SK-N-SH (cell line): ENCODE measurements around the gene CUEDC2. TPM values are rescaled to one million over a fixed set of nuclear protein-coding genes. Genes with fewer than 3 reads are reported as not detected.

Experiments used
- CTCF ChIA-PET: fragments of 300-600, 350-600 bp; formaldehyde crosslinking; extraction: SDS; loops from one replicate; lab custom pipeline; 2021; lab: Yijun Ruan, JAX
- POLR2A ChIA-PET: fragments of 350-600 bp; sonication (Branson Sonifier 250); formaldehyde crosslinking; extraction: SDS; loops from one replicate; lab custom pipeline; 2020; ENCODE audit warnings: antibody characterized with exemption, inconsistent platforms; lab: Yijun Ruan, JAX
- DNase-seq: peaks from one replicate; pipeline ENCODE4 v3.0.0; 2012
- H2AFZ ChIP-seq: fragments of 200-600 bp; sonication (generic); 2 replicates; pipeline ENCODE4 v1.8.1; 2016; ENCODE audit warnings: antibody characterized with exemption, mild to moderate bottlenecking, low read depth
- H3F3A ChIP-seq: fragments of 200-600 bp; sonication (generic); replicated peaks from 2 replicates; pipeline ENCODE3; 2016; ENCODE audit warnings: antibody characterized with exemption, mild to moderate bottlenecking; ENCODE audit not compliant: insufficient read depth
- H3K27ac ChIP-seq, 2 experiments: fragments of 200-500 bp in 1 of 2; fragments of 200-600 bp in 1 of 2; sonication (Bioruptor generic) in 1 of 2; sonication (generic), shearing (Covaris generic) in 1 of 2; 2 replicates each; pipeline versions ENCODE4 v1.5.1 to v1.6.1; 2014 to 2016; ENCODE audit warnings: low read depth in 2 of 2, inconsistent platforms in 1 of 2, low read length in 1 of 2, mild to moderate bottlenecking in 1 of 2, mixed read lengths in 1 of 2
- H3K27me3 ChIP-seq: fragments of 200-600 bp; sonication (generic), shearing (Covaris generic); 2 replicates; pipeline ENCODE4 v1.6.1; 2016; ENCODE audit warnings: mixed run types; ENCODE audit not compliant: insufficient read depth
- H3K36me3 ChIP-seq, 2 experiments: fragments of 200-500 bp in 1 of 2; fragments of 200-600 bp in 1 of 2; sonication (Bioruptor generic) in 1 of 2; sonication (generic) in 1 of 2; replicated peaks in 1 of 2; 2 replicates each; pipeline versions ENCODE3 to v1.5.1; 2014 to 2016; ENCODE audit warnings: low read length in 1 of 2, mild to moderate bottlenecking in 1 of 2; ENCODE audit not compliant: insufficient read depth in 2 of 2, control insufficient read depth in 1 of 2
- H3K4me1 ChIP-seq, 2 experiments: fragments of 200-500 bp in 1 of 2; fragments of 200-600 bp in 1 of 2; sonication (Bioruptor generic) in 1 of 2; sonication (generic), shearing (Covaris generic) in 1 of 2; 2 replicates each; pipeline versions ENCODE4 v1.5.1 to v1.6.1; 2014 to 2016; ENCODE audit warnings: low read depth in 1 of 2, low read length in 1 of 2, mixed run types in 1 of 2; ENCODE audit not compliant: insufficient read depth in 2 of 2, control insufficient read depth in 1 of 2
- H3K4me2 ChIP-seq: fragments of 200-600 bp; sonication (generic), shearing (Covaris generic); 2 replicates; pipeline ENCODE4 v1.6.1; 2017; ENCODE audit warnings: mixed run types
- H3K4me3 ChIP-seq, 2 experiments: fragments of 200-500 bp in 1 of 2; fragments of 200-600 bp in 1 of 2; sonication (Bioruptor generic) in 1 of 2; sonication (generic), shearing (Covaris generic) in 1 of 2; 2 replicates each; pipeline versions ENCODE4 v1.5.1 to v1.8.1; 2014 to 2016; ENCODE audit warnings: low read depth in 2 of 2, inconsistent platforms in 1 of 2, low read length in 1 of 2, mild to moderate bottlenecking in 1 of 2, mixed read lengths in 1 of 2, moderate library complexity in 1 of 2
- H3K79me2 ChIP-seq: fragments of 200-600 bp; sonication (generic); 2 replicates; pipeline ENCODE4 v1.8.1; 2017; ENCODE audit warnings: mild to moderate bottlenecking; ENCODE audit not compliant: insufficient read depth
- H3K9ac ChIP-seq: fragments of 200-600 bp; sonication (generic); 2 replicates; pipeline ENCODE4 v1.6.1; 2017; ENCODE audit warnings: mixed run types
- H3K9me2 ChIP-seq: fragments of 200-600 bp; sonication (generic); 2 replicates; pipeline ENCODE4 v1.6.1; 2017; ENCODE audit warnings: mixed run types
- H3K9me3 ChIP-seq: fragments of 200-600 bp; sonication (generic); 2 replicates; pipeline ENCODE4 v1.6.1; 2017; ENCODE audit warnings: mixed run types, mild to moderate bottlenecking, moderate library complexity
- H4K20me1 ChIP-seq: fragments of 200-600 bp; sonication (generic); 2 replicates; pipeline ENCODE4 v1.6.1; 2017; ENCODE audit warnings: mild to moderate bottlenecking, mixed run types; ENCODE audit not compliant: insufficient read depth
- CHD2 ChIP-seq: fragments of 150-350 bp; IDR thresholded peaks from 2 replicates; pipeline ENCODE4 v1.6.1; 2018; ENCODE audit warnings: low read length; ENCODE audit not compliant: partially characterized antibody
- ELF1 ChIP-seq: IDR thresholded peaks from 2 replicates; pipeline ENCODE4 v1.4.0; 2012
- EP300 ChIP-seq, 2 experiments: IDR thresholded peaks; 2 replicates each; pipeline versions ENCODE4 v1.4.0 to v1.6.1; 2012; ENCODE audit warnings: borderline replicate concordance in 1 of 2, low read depth in 1 of 2, low read length in 1 of 2
- EZH2phosphoT487 ChIP-seq: fragments of 200-600 bp; sonication (generic); IDR thresholded peaks from 2 replicates; pipeline ENCODE4 v1.6.1; 2017; ENCODE audit warnings: low read depth, mixed run types, mild to moderate bottlenecking, antibody characterized with exemption, moderate library complexity, borderline replicate concordance
- FOSL2 ChIP-seq: IDR thresholded peaks from 2 replicates; pipeline ENCODE4 v1.4.0; 2012; ENCODE audit warnings: low read depth, mild to moderate bottlenecking, moderate library complexity, borderline replicate concordance
- FOXJ3 ChIP-seq: sonication (generic); formaldehyde crosslinking; IDR thresholded peaks from 2 replicates; pipeline ENCODE4 v1.5.1; 2020; ENCODE audit warnings: mild to moderate bottlenecking, missing genetic modification reagents
- JUND ChIP-seq: IDR thresholded peaks from 2 replicates; pipeline ENCODE4 v1.4.0; 2012
- MAX ChIP-seq: IDR thresholded peaks from 2 replicates; pipeline ENCODE4 v1.4.0; 2012; ENCODE audit warnings: low read depth
- MEF2A ChIP-seq: IDR thresholded peaks from 2 replicates; pipeline ENCODE4 v1.4.0; 2012; ENCODE audit warnings: low read depth, borderline replicate concordance
- MXI1 ChIP-seq: IDR thresholded peaks from 2 replicates; pipeline ENCODE4 v1.6.1; 2012; ENCODE audit warnings: mild to moderate bottlenecking, low read depth, low read length, improper control_type of control experiment
- POLR2AphosphoS5 ChIP-seq: IDR thresholded peaks from 2 replicates; pipeline ENCODE4 v1.6.1; 2012; ENCODE audit warnings: low read depth, low read length
- RCOR1 ChIP-seq: fragments of 150-350 bp; IDR thresholded peaks from 2 replicates; pipeline ENCODE4 v1.6.1; 2017; ENCODE audit warnings: antibody characterized with exemption, low read length
- RXRA ChIP-seq: IDR thresholded peaks from 2 replicates; pipeline ENCODE4 v1.4.0; 2012; ENCODE audit warnings: low read depth, mild to moderate bottlenecking, borderline replicate concordance
- SMC3 ChIP-seq: IDR thresholded peaks from 2 replicates; pipeline ENCODE4 v1.6.1; 2012; ENCODE audit warnings: low read depth, low read length, improper control_type of control experiment
- TEAD4 ChIP-seq: IDR thresholded peaks from 2 replicates; pipeline ENCODE4 v1.4.0; 2012; ENCODE audit warnings: mild to moderate bottlenecking, borderline replicate concordance; ENCODE audit not compliant: insufficient read depth
- USF2 ChIP-seq: fragments of 150-350 bp; IDR thresholded peaks from 2 replicates; pipeline ENCODE4 v1.6.1; 2017; ENCODE audit warnings: antibody characterized with exemption, low read length, low read depth, borderline replicate concordance
- YY1 ChIP-seq: IDR thresholded peaks from 2 replicates; pipeline ENCODE4 v1.4.0; 2012; ENCODE audit warnings: low read depth, mild to moderate bottlenecking
- WGBS: methylation state at CpG from one replicate; pipeline ENCODE4 v1.1.6; 2017; ENCODE audit warnings: low lambda C conversion rate; 5-methylcytosine and 5-hydroxymethylcytosine counted together
- polyA plus RNA-seq, 3 experiments: library from polyadenylated mRNA; depleted of rRNA; stranded (reverse); fragments of >200 nt; gene quantifications; 2 replicates each; pipeline ENCODE4 v1.2.3, GENCODE V29; 2012
- TF ChIP-seq, protein P1 (sequence below): fragments of 150-350 bp; IDR thresholded peaks from 2 replicates; pipeline ENCODE4 v1.6.1; 2016; ENCODE audit warnings: mild to moderate bottlenecking, low read depth, low read length

Gene CUEDC2
- polyA plus RNA-seq, 1 of the 3 experiments (the other 2 are of a cell fraction) = 162 TPM

DNA sequence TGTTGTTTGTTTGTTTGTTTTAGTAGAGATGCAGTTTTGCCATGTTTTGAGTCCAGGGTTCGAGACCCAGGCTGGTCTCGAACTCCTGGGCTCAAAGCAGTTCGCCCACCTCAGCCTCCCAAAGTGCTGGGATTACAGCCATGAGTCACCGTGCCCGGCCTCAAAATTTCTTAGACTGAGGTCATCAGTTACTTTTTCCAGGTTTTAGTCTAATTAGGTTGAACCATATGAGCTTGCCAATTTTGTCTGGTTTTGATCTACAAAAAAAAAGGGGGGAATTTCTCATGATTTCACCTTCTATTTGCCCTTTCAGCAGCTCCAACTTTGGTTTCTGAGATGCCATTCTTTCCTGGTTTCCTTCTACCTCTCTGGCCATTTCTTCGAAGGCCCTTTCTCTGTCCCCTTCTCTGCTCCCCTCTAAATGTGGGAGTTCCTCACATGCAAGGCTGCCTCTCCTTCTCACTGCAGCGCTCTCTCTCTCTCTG lies 5.5 kb downstream of the CUEDC2 start:
- DNase-seq = no peak
- Histone ChIP-seq H3K4me3 (no peak overlapping the region), H3K9me3 (no peaks in the 10 kb centered on the region), H3K27ac (no peak overlapping the region), H3K79me2 (peaks cover 9% of the 10 kb centered on the region), H3F3A (peaks cover 8% of the 10 kb centered on the region), H3K4me1 (peaks cover 0 to 20% of the 10 kb centered on the region in 2 experiments; a peak in 2 of 4 replicates), H3K27me3 (no peaks in the 10 kb centered on the region), H3K36me3 (peaks cover 3 to 21% of the 10 kb centered on the region in 2 experiments), H3K9ac (no peak overlapping the region), H3K9me2 (no peaks in the 10 kb centered on the region), H2AFZ (no peak overlapping the region), H4K20me1 (no peaks in the 10 kb centered on the region), H3K4me2 (no peak overlapping the region)
- no peak for TF ChIP-seq RCOR1
- TF ChIP-seq FOSL2 = peak; percentile 28; the same call in 1 of the 2 replicates
- CTCF ChIA-PET = interaction anchor here (1.8 to 18.3 kb wide), 3 partner anchors 27 to 196 kb away, joined by 9 to 359 read pairs (median 57); partner anchors contain the start of gene NFKB2
- 63% methylated on average over 7 of the region's 7 CpGs for WGBS
- POLR2A ChIA-PET = no interaction called here

GRCh38 chr10:102425444-102425843 lies 6.9 kb downstream of the CUEDC2 start:
- H3K9me3 ChIP-seq = no peaks in the 10 kb centered on the region
- H3K9ac ChIP-seq = no peak overlapping the region
- no peak overlapping the region for H3K27ac ChIP-seq
- ChIA-PET CTCF (interaction anchor here (1.8 to 18.3 kb wide), 4 partner anchors 25 to 195 kb away, joined by 9 to 359 read pairs (median 39); partner anchors contain the start of gene NFKB2), POLR2A (no interaction called here)
- H2AFZ ChIP-seq = no peak overlapping the region
- peaks cover 11% of the 10 kb centered on the region for H3F3A ChIP-seq
- no peak for TF ChIP-seq ELF1
- TF ChIP-seq EP300 (IDR thresholded peaks at IDR 0.05; ENCODE audit: borderline replicate concordance in 1 of 2, low read depth in 1 of 2, low read length in 1 of 2) = no peak
- TF ChIP-seq CHD2 = no peak
- peaks cover 0 to 16% of the 10 kb centered on the region in 2 experiments; a peak in 2 of 4 replicates for H3K4me1 ChIP-seq
- H4K20me1 ChIP-seq = no peaks in the 10 kb centered on the region
- no peaks in the 10 kb centered on the region for H3K9me2 ChIP-seq
- no peak overlapping the region for H3K4me2 ChIP-seq
- peaks cover under 1 to 21% of the 10 kb centered on the region in 2 experiments for H3K36me3 ChIP-seq
- 100% methylated on average over 1 of the region's 1 CpG for WGBS
- H3K27me3 ChIP-seq = no peaks in the 10 kb centered on the region
- no peaks in the 10 kb centered on the region for H3K79me2 ChIP-seq
- H3K4me3 ChIP-seq = no peak overlapping the region
- no peak for DNase-seq

GRCh38 chr10:102424916-102425315 lies 7.5 kb downstream of the CUEDC2 start:
- WGBS = 96% methylated on average over 4 of the region's 6 CpGs
- CTCF ChIA-PET = interaction anchor here (1.1 to 18.3 kb wide), 6 partner anchors 25 to 194 kb away, joined by 3 to 359 read pairs (median 21); partner anchors contain the start of gene NFKB2
- no peak for DNase-seq
- no peak overlapping the region for H3K4me3 ChIP-seq
- no peak for TF ChIP-seq POLR2AphosphoS5
- TF ChIP-seq MAX = no peak
- TF ChIP-seq RXRA = no peak
- TF ChIP-seq EP300 (IDR thresholded peaks at IDR 0.05; ENCODE audit: borderline replicate concordance in 1 of 2, low read depth in 1 of 2, low read length in 1 of 2) = no peak
- TF ChIP-seq USF2 = no peak
- TF ChIP-seq FOXJ3 (CRISPR knock-in tag) = no peak
- no peak for TF ChIP-seq CHD2
- TF ChIP-seq, protein P1, sequence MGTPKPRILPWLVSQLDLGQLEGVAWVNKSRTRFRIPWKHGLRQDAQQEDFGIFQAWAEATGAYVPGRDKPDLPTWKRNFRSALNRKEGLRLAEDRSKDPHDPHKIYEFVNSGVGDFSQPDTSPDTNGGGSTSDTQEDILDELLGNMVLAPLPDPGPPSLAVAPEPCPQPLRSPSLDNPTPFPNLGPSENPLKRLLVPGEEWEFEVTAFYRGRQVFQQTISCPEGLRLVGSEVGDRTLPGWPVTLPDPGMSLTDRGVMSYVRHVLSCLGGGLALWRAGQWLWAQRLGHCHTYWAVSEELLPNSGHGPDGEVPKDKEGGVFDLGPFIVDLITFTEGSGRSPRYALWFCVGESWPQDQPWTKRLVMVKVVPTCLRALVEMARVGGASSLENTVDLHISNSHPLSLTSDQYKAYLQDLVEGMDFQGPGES = no peak
- TF ChIP-seq MXI1 = no peak
- no peak for TF ChIP-seq SMC3
- no peak for TF ChIP-seq FOSL2
- TF ChIP-seq TEAD4 = no peak
- no peak for TF ChIP-seq JUND
- no peak for TF ChIP-seq EZH2phosphoT487
- no peak for TF ChIP-seq MEF2A
- TF ChIP-seq RCOR1 = no peak
- TF ChIP-seq YY1 = no peak
- H2AFZ ChIP-seq = no peak overlapping the region
- no peak overlapping the region for H3K4me2 ChIP-seq
- H3K36me3 ChIP-seq = peaks cover 0 to 21% of the 10 kb centered on the region in 2 experiments
- no peaks in the 10 kb centered on the region for H4K20me1 ChIP-seq
- peaks cover 0 to 19% of the 10 kb centered on the region in 2 experiments; a peak in 2 of 4 replicates for H3K4me1 ChIP-seq
- no peak overlapping the region for H3K27ac ChIP-seq
- peaks cover 17% of the 10 kb centered on the region for H3F3A ChIP-seq
- no peaks in the 10 kb centered on the region for H3K9me2 ChIP-seq
- H3K27me3 ChIP-seq = no peaks in the 10 kb centered on the region
- POLR2A ChIA-PET = no interaction called here
- H3K9me3 ChIP-seq = no peaks in the 10 kb centered on the region
- H3K9ac ChIP-seq = no peak overlapping the region
- H3K79me2 ChIP-seq = no peaks in the 10 kb centered on the region
